HepG2 (cell line): Measurements from ENCODE around the gene GRK5. TPM values are rescaled to one million over a fixed set of nuclear protein-coding genes. Genes with fewer than 3 reads are reported as not detected.

Experiments
- EP300 ChIP-seq, 3 experiments: sonication (generic) in 1 of 3; formaldehyde crosslinking in 1 of 3; IDR thresholded peaks; 2 replicates each; pipeline versions ENCODE4 v1.5.1 to v1.6.1; 2011 to 2020; ENCODE audit warnings: low read depth in 2 of 3, low read length in 2 of 3, borderline replicate concordance in 1 of 3, improper control_type of control experiment in 1 of 3, mild to moderate bottlenecking in 1 of 3, missing genetic modification reagents in 1 of 3, moderate library complexity in 1 of 3
- FOXP4 ChIP-seq: sonication (generic); formaldehyde crosslinking; IDR thresholded peaks from 2 replicates; pipeline ENCODE4 v1.4.0; 2020; ENCODE audit warnings: missing genetic modification reagents
- HMG20A ChIP-seq: IDR thresholded peaks from 2 replicates; pipeline ENCODE4 v1.6.1; 2016; ENCODE audit warnings: borderline replicate concordance
- MAFK ChIP-seq, 2 experiments: IDR thresholded peaks in 1 of 2; conservative IDR thresholded peaks in 1 of 2; 2 replicates each; pipeline ENCODE4 v1.6.1; 2011; ENCODE audit warnings: improper control_type of control experiment in 2 of 2, low read length in 2 of 2
- MYNN ChIP-seq: sonication (generic); formaldehyde crosslinking; IDR thresholded peaks from 2 replicates; pipeline ENCODE4 v1.4.0; 2020; ENCODE audit warnings: mild to moderate bottlenecking, low read depth, missing genetic modification reagents
- NCOA1 ChIP-seq: sonication (generic); formaldehyde crosslinking; IDR thresholded peaks from 2 replicates; pipeline ENCODE4 v1.9.0; 2021; ENCODE audit warnings: missing genetic modification reagents
- NCOR1 ChIP-seq: fragments of 200-600 bp; sonication (generic); IDR thresholded peaks from 2 replicates; pipeline ENCODE4 v1.7.0; 2017; ENCODE audit warnings: antibody characterized with exemption, low read length, borderline replicate concordance
- PHF5A ChIP-seq: IDR thresholded peaks from one replicate; pipeline ENCODE4 v1.6.1; 2018; ENCODE audit warnings: low read depth, missing genetic modification reagents; ENCODE audit not compliant: unreplicated experiment
- REST ChIP-seq, 2 experiments: IDR thresholded peaks; 2 replicates each; pipeline ENCODE4 v1.6.1; 2011 to 2012; ENCODE audit warnings: low read length in 2 of 2, borderline replicate concordance in 1 of 2, low read depth in 1 of 2, mild to moderate bottlenecking in 1 of 2, moderate library complexity in 1 of 2
- RFX1 ChIP-seq: fragments of 450-650 bp; IDR thresholded peaks from 2 replicates; pipeline ENCODE4 v1.6.1; 2017
- SAFB2 ChIP-seq: sonication (generic); formaldehyde crosslinking; IDR thresholded peaks from 2 replicates; pipeline ENCODE4 v1.5.1; 2020; ENCODE audit warnings: missing genetic modification reagents, low read depth, mild to moderate bottlenecking, borderline replicate concordance
- SYNCRIP ChIP-seq: fragments of 200-400 bp; formaldehyde crosslinking; IDR thresholded peaks from 2 replicates; pipeline ENCODE4 v1.6.1; 2018; ENCODE audit warnings: mild to moderate bottlenecking, low read depth, low read length; ENCODE audit not compliant: insufficient read depth
- ZBTB26 ChIP-seq: IDR thresholded peaks from 2 replicates; pipeline ENCODE4 v1.6.1; 2016; ENCODE audit warnings: missing compliant biosample characterization, missing genetic modification reagents, borderline replicate concordance
- ZEB1 ChIP-seq: IDR thresholded peaks from 2 replicates; pipeline ENCODE4 v1.6.1; 2012; ENCODE audit warnings: mild to moderate bottlenecking, low read depth, inconsistent platforms; ENCODE audit not compliant: insufficient replicate concordance
- ZMAT5 ChIP-seq: sonication (generic); formaldehyde crosslinking; IDR thresholded peaks from 2 replicates; pipeline ENCODE4 v1.5.0; 2020; ENCODE audit warnings: mild to moderate bottlenecking, low read depth, missing genetic modification reagents, borderline replicate concordance
- ZMYM2 ChIP-seq: sonication (generic); formaldehyde crosslinking; IDR thresholded peaks from 2 replicates; pipeline ENCODE4 v1.8.0; 2022; ENCODE audit warnings: mild to moderate bottlenecking, missing genetic modification reagents
- ZNF205 ChIP-seq: IDR thresholded peaks from 2 replicates; pipeline ENCODE4 v1.6.1; 2018; ENCODE audit warnings: missing biosample characterization, missing genetic modification reagents
- ZNF350 ChIP-seq: sonication (generic); formaldehyde crosslinking; IDR thresholded peaks from 2 replicates; pipeline ENCODE4 v1.4.0; 2020; ENCODE audit warnings: mild to moderate bottlenecking, low read depth, missing genetic modification reagents, borderline replicate concordance
- ZNF549 ChIP-seq: sonication (generic); formaldehyde crosslinking; IDR thresholded peaks from 2 replicates; pipeline ENCODE4 v1.5.0; 2020; ENCODE audit warnings: missing genetic modification reagents
- ZNF772 ChIP-seq: sonication (generic); formaldehyde crosslinking; IDR thresholded peaks from 2 replicates; pipeline ENCODE4 v1.5.0; 2020; ENCODE audit warnings: mild to moderate bottlenecking, missing genetic modification reagents
- ZNF878 ChIP-seq: sonication (generic); formaldehyde crosslinking; IDR thresholded peaks from 2 replicates; pipeline ENCODE4 v1.8.1; 2023; ENCODE audit warnings: mild to moderate bottlenecking, missing genetic modification reagents, moderate library complexity
- polyA plus RNA-seq, 8 experiments: library from polyadenylated mRNA; depleted of rRNA in 3 of 8; stranded (reverse) in 7 of 8; unstranded in 1 of 8; fragments of >200 nt; fragmentation: Illumina TruSeq in 4 of 8; extraction: Trizol in 4 of 8; gene quantifications; 2 replicates each; pipeline versions ENCODE4 v1.2.1 to v1.2.3, GENCODE V29; 2011 to 2016; ENCODE audit warnings: low read depth in 4 of 8, missing spikeins in 1 of 8, mixed read lengths in 1 of 8; ENCODE audit not compliant: insufficient read depth in 1 of 8
- total RNA-seq, 5 experiments: library from RNA; depleted of rRNA; stranded (reverse); fragments of >200 nt; fragmentation: Illumina TruSeq; extraction: Trizol; gene quantifications; 2 replicates each; pipeline ENCODE4 v1.2.3, GENCODE V29; 2016; ENCODE audit warnings: low read depth in 1 of 5

The GRK5 gene
- total and polyA plus RNA-seq, 2 of the 13 experiments (the other 11 are each of a cell fraction or from before 2014, with no cell fraction given), result 10.4 to 12.6 TPM

GRCh38 chr10:119178372-119179119 lies 28.8 kb upstream of the GRK5 start, which contains the start of gene PRDX3 (continued):
- no peak for TF ChIP-seq ZMAT5
- 0 out of 4 replicates have a peak, but pooled peaks of 1 of the 2 experiments have one; percentile 37 for TF ChIP-seq REST (IDR thresholded peaks at IDR 0.05; ENCODE audit: borderline replicate concordance in 1 of 2, low read depth in 1 of 2, low read length in 2 of 2)
- TF ChIP-seq ZNF878 (CRISPR knock-in tag), result no peak
- TF ChIP-seq HMG20A (CRISPR knock-in tag), result no peak
- no peak for TF ChIP-seq PHF5A (CRISPR knock-in tag)
- TF ChIP-seq SYNCRIP, result no peak
- no peak for TF ChIP-seq MYNN
- no peak for TF ChIP-seq ZMYM2 (CRISPR knock-in tag)
- no peak for TF ChIP-seq NCOR1
- TF ChIP-seq ZNF549 (CRISPR knock-in tag), result no peak
- no peak for TF ChIP-seq EP300 (IDR thresholded peaks at IDR 0.05; ENCODE audit: low read depth in 2 of 2, low read length in 2 of 2)
- no peak for TF ChIP-seq EP300 (CRISPR knock-in tag; IDR thresholded peaks at IDR 0.05; ENCODE audit: borderline replicate concordance)
- TF ChIP-seq ZNF350, result peak; percentile 51
- 0 out of 2 replicates have a peak, but pooled peaks have one; percentile 15 for TF ChIP-seq FOXP4
- no peak for TF ChIP-seq MAFK (conservative IDR thresholded peaks at IDR 0.05 in 1 of 2, IDR thresholded peaks at IDR 0.05 in 1 of 2; ENCODE audit: low read length in 2 of 2)
- no peak for TF ChIP-seq ZNF772 (CRISPR knock-in tag)
- TF ChIP-seq NCOA1 (CRISPR knock-in tag), result peak; percentile 37; the same call in 1 of the 2 replicates
- peak; percentile 27; the same call in 1 of the 2 replicates for TF ChIP-seq ZBTB26 (CRISPR knock-in tag)
- peak; percentile 54; the same call in 1 of the 2 replicates for TF ChIP-seq ZNF205
- TF ChIP-seq RFX1, result no peak
- TF ChIP-seq ZEB1, result no peak
- peak; percentile 83; the same call in 1 of the 2 replicates for TF ChIP-seq SAFB2 (CRISPR knock-in tag)
